Breast epithelium (tissue), 4 donors: ENCODE measurements around the gene TPM2. TPM values are rescaled to one million over a fixed set of nuclear protein-coding genes. Genes with fewer than 3 reads are reported as not detected.
A peak's percentile ranks its signal among the peaks of the same experiment; 100 is the strongest.

Source experiments
- DNase-seq, 2 donors: peaks; one replicate each; pipeline ENCODE4 v3.0.0-alpha.2; 2019; ENCODE audit warnings: low spot score in 2 of 2
- H3K27ac ChIP-seq, 2 donors: fragments of 200-600 bp; sonication (generic) in 1 of 2; one replicate each; pipeline ENCODE4 v1.5.1; 2016 to 2019; ENCODE audit warnings: mild to moderate bottlenecking in 1 of 2
- H3K27me3 ChIP-seq, 2 donors: fragments of 200-600 bp; sonication (generic) in 1 of 2; one replicate each; pipeline versions ENCODE4 v1.5.1 to v1.6.0; 2017 to 2019; ENCODE audit warnings: control low read depth in 1 of 2, mild to moderate bottlenecking in 1 of 2
- H3K36me3 ChIP-seq: fragments of 200-600 bp; one replicate; pipeline ENCODE4 v1.5.1; 2019
- H3K4me1 ChIP-seq, 2 donors: fragments of 200-600 bp; sonication (generic); one replicate each; pipeline ENCODE4 v1.5.1; 2016 to 2019; ENCODE audit warnings: control low read depth in 1 of 2
- H3K4me3 ChIP-seq, 3 donors: fragments of 200-600 bp; sonication (generic); 1 replicate in 2 of 3; 2 replicates in 1 of 3; pipeline ENCODE4 v1.5.1; 2016 to 2019; ENCODE audit warnings: mild to moderate bottlenecking in 3 of 3, moderate library complexity in 2 of 3
- H3K9me3 ChIP-seq, 2 donors: fragments of 200-600 bp; sonication (generic) in 1 of 2; one replicate each; pipeline ENCODE4 v1.5.1; 2016 to 2019; ENCODE audit warnings: control low read depth in 1 of 2
- POLR2A ChIP-seq: fragments of 450-650 bp; IDR thresholded peaks from one replicate; pipeline ENCODE4 v1.6.1; 2016; ENCODE audit warnings: antibody characterized with exemption, mild to moderate bottlenecking, moderate library complexity
- POLR2AphosphoS5 ChIP-seq, 3 donors: sonication (generic); formaldehyde crosslinking; IDR thresholded peaks; one replicate each; pipeline ENCODE4 v1.6.1; 2017; ENCODE audit warnings: antibody characterized with exemption in 3 of 3
- intact Hi-C: fragments of 100-400 bp; cut with DNase I; formaldehyde crosslinking; loops from one replicate; pipeline ENCODE4 v1.15.1; 2023; ENCODE audit warnings: low total_unique reads
- total RNA-seq, 3 donors: library from RNA; depleted of rRNA; stranded (reverse); fragments of >200 nt; gene quantifications; one replicate each; pipeline ENCODE4 v1.1.0, GENCODE V29; 2016
- TF ChIP-seq, protein P1 (sequence below), 3 donors: fragments of 450-650 bp; IDR thresholded peaks; one replicate each; pipeline ENCODE4 v1.5.1; 2016 to 2017; ENCODE audit warnings: antibody characterized with exemption in 3 of 3, mild to moderate bottlenecking in 3 of 3, moderate library complexity in 3 of 3

The TPM2 gene
- total RNA-seq, 3 donors from 2014 or later = 143 to 402 (median 258) TPM

DNA sequence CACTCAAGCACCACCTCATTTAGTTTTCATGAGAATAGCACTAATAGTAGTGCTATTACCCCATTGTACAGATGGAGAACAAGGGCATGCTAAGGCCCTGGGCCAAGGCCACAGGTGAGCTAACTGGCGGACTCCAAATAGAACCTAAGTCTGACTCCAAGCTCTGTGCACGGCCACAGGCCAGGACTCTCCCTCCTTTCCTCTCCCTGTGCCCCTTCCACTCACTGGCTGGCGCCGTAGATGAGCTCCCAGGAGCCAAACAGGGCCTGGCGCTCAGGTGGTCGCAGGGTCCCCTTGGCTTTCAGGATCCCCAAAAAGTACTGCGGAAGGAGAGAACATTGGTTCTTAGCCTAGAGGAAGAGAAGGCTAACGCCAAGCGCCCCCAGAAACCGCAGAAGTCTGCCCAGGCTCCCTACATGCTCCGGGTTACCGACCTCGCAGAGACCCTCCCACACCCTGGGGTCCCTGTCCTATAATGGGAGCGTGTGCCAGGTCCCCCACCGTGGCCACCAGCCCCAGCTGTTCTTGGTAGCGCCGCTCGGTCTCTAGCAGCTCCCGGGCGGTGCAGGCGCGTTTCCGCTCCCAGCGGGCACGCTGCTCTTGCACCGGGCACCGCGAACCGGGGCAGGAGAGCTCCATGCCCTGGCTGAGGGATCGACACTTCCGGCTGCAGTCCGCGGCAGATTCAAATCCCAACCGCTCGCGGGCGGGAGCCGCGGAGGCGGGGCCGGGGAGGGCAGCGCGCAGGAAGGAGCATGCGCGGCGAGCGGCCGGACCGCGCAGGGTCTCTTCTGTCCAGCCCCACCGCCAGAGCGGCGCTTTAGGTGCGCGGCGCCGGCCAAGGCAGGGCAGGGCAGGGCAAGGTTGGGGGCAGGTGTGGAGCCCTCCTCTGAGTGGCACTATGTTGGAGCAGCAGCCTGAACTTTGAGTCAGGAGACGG lies 24.9 kb downstream of the TPM2 start, which contains the start of gene ARHGEF39:
Gene ARHGEF39, minus strand, starts transcription at position 665 of the 940 bp plus-strand sequence. Its CDS starts 26 bp downstream, at position 639.
- intact Hi-C loops = no loop called here
- Histone ChIP-seq H3K4me1 (no peaks in the 10 kb centered on the region), H3K27ac (peak within 1 kb of the TSS; percentile 39 to 71), H3K4me3 (peak within 1 kb of the TSS; percentile 47 to 69 (median 69)), H3K36me3 (no peaks in the 10 kb centered on the region), H3K9me3 (no peaks in the 10 kb centered on the region), H3K27me3 (no peaks in the 10 kb centered on the region)
- peak; percentile 53 to 77 for DNase-seq
- peak in 1 of 3 donors; percentile 18 for TF ChIP-seq POLR2AphosphoS5 (IDR thresholded peaks at IDR 0.05)
- TF ChIP-seq, protein P1, sequence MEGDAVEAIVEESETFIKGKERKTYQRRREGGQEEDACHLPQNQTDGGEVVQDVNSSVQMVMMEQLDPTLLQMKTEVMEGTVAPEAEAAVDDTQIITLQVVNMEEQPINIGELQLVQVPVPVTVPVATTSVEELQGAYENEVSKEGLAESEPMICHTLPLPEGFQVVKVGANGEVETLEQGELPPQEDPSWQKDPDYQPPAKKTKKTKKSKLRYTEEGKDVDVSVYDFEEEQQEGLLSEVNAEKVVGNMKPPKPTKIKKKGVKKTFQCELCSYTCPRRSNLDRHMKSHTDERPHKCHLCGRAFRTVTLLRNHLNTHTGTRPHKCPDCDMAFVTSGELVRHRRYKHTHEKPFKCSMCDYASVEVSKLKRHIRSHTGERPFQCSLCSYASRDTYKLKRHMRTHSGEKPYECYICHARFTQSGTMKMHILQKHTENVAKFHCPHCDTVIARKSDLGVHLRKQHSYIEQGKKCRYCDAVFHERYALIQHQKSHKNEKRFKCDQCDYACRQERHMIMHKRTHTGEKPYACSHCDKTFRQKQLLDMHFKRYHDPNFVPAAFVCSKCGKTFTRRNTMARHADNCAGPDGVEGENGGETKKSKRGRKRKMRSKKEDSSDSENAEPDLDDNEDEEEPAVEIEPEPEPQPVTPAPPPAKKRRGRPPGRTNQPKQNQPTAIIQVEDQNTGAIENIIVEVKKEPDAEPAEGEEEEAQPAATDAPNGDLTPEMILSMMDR (IDR thresholded peaks at IDR 0.05) = no peak

DNA sequence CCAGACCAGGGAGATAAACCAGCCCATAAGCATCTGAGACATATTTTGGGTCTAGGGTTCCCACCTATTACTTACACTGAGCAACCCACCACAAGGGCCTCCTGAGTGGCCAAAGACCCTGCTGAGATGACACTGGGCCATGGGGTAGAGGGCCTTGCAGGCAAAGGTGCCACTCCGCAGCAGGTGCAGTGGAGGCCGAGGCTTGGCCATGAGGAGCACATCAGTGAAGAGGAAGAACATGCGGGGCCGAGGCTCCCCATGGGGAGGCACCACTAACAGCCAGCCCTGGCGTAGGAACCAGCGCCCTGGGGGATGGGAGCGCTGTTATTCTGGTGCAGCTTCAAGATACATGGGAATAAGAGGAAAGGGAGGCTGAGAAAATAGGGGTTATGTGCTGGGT lies 27.3 kb downstream of the TPM2 start:
- Histone ChIP-seq H3K9me3 (no peaks in the 10 kb centered on the region), H3K36me3 (no peaks in the 10 kb centered on the region), H3K4me1 (no peaks in the 10 kb centered on the region), H3K4me3 (no peak overlapping the region), H3K27me3 (no peaks in the 10 kb centered on the region), H3K27ac (peak overlapping the region; percentile 62 to 84)
- TF ChIP-seq POLR2A (no peak), POLR2AphosphoS5 (IDR thresholded peaks at IDR 0.05) (no peak)
- TF ChIP-seq, protein P1 (IDR thresholded peaks at IDR 0.05) = no peak
- intact Hi-C loops = no loop called here
- DNase-seq = no peak

DNA sequence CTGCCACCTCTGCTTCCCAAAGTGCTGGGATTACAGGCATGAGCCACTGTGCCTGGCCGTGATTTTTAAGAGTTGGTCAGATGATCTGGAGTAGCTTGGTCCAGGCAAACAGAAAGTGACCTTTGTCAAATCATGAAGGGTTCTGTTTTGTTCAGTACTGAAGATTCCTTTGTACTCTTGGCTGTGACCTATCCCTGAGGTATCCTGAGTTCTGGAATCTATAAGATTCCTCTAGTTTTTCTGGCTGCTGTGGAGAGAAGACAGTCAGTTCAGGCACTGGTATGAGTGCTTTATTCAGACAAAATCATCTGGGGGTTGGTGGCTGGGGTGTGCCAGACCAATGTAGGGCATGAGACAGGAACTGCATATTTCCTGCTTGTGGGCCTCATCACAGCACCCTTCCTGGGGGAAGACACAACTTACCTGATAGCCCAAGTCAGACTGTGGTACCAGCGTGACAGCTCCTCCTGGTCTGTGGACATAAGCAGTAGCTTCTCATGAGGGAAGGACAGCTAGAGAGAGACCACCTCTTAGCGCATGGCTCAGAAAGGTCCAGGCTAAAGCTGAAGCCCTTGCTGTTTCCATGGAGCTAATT lies 27.9 kb downstream of the TPM2 start:
- TF ChIP-seq POLR2A (no peak), POLR2AphosphoS5 (IDR thresholded peaks at IDR 0.05) (no peak)
- TF ChIP-seq, protein P1 (IDR thresholded peaks at IDR 0.05) = no peak
- Histone ChIP-seq H3K4me3 (no peak overlapping the region), H3K27me3 (no peaks in the 10 kb centered on the region), H3K36me3 (no peaks in the 10 kb centered on the region), H3K27ac (peak overlapping the region; percentile 62 to 84), H3K9me3 (no peaks in the 10 kb centered on the region), H3K4me1 (no peaks in the 10 kb centered on the region)
- intact Hi-C loops = no loop called here
- DNase-seq = no peak

DNA sequence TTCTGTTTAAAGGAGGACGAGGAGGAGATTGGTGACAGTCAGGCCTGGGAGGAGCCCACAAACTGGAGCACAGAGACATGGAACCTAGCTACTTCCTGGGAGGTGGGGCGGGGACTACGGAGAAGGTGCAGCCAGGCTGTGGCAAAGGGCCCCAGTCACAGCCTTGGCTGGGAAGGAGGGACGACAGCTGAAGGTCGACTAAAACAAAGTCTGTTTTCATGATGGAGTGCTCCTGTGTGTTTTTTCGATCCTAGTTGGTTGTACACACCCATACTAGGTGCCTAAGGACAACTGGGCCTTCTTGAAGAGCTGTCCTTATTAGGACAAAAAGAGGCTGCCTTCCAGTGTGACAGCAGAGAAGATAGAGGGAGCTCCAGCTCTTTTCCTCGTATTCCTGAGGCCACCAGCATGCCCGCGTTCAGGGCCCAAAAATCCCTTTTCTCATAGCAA lies 28.7 kb downstream of the TPM2 start:
- Histone ChIP-seq H3K27ac (peak overlapping the region; percentile 81 to 84), H3K4me1 (no peaks in the 10 kb centered on the region)

More for the DNA sequence above, 28.7 kb downstream of the TPM2 start:
- TF ChIP-seq POLR2AphosphoS5 (IDR thresholded peaks at IDR 0.05) = peak in 1 of 3 donors; percentile 9
- TF ChIP-seq, protein P1 (IDR thresholded peaks at IDR 0.05) = no peak
- Histone ChIP-seq H3K27me3 (no peaks in the 10 kb centered on the region), H3K36me3 (no peaks in the 10 kb centered on the region), H3K4me3 (no peak overlapping the region), H3K9me3 (no peaks in the 10 kb centered on the region)
- intact Hi-C loops = no loop called here
- peak in 1 of 2 donors; percentile 57 for DNase-seq
